ENCODE data around the gene IGSF22. TPM values are rescaled to one million over a fixed set of nuclear protein-coding genes. Genes with fewer than 3 reads are reported as not detected.

The IGSF22 gene
- total RNA-seq, 1 donor from 2014 or later: 4.1 TPM

DNA sequence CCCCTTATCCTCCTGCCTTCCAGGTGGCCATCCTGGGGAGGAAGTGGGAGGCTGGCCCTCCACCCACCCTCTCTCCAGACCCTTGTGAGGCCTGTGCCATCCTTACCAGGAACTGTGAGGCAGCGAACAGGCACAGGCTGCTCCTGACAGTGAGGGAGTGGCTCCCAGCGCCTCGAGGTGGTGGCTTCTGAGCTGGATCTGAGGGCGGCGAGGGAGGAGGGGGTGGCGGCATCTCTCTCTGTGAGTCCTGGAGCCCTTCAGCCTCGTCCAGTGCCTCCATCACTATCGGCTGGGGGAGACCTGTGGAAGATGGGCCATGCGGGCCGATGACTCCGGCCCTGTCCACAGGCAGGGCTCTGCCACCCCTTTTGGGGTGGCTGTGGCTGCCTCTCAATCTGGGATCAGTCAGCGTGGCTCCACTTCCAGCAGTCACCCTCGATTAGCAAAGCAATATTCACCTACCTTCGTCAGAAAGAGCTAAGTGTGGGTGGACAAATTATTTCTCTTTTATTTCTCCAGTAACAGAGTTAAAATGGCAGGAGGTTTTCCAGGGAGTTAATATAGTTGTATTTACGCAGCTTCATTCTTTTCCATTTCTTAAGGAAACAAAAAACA, 18.0 kb upstream of the IGSF22 start:
- no peak for DNase-seq (ENCODE audit: low spot score)

GRCh38 chr11:18743365-18743764, 17.4 kb upstream of the IGSF22 start:
- no peak for DNase-seq (ENCODE audit: low spot score)

DNA sequence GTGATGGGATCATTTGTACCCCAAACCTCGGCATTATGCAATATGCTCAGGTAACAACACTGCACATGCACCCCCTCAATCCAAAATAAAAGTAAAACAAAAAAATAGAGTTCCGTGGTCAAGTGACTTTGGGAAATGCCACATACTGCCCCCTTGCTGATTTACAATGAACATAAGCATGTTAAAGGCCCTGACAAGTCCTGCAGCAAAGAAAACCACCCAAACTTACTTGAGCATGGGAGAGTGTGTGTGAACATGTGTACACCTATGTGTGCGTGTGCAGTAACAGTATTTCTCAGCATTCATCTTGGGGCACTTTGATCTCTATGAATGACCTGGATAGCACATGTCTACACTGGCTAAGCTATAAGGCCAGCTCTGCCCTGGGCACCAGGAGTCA, 15.8 kb upstream of the IGSF22 start:
- DNase-seq (ENCODE audit: low spot score): no peak

DNA sequence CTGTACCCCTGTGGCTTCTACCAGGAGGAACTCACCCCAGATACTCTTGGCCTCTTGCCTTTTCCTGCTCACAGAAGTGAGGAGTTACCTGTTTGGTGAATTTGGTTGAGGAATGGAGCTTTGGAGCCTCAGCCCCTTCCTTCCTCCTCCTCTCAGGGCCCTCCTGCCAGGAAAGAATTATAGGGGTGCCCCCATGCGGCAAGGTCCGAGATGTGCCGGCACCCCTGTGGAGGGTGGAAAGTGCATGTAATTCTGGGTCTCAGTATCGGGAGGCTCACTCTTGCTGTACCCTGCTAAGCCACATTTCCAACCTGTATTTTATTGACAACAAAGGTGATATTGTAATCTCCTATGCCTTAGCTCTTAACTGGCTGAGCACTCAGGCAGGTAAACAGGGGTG, 13.7 kb upstream of the IGSF22 start:
- no peak for DNase-seq (ENCODE audit: low spot score)

GRCh38 chr11:18737642-18738041, 11.7 kb upstream of the IGSF22 start:
- no peak for DNase-seq (ENCODE audit: low spot score)

DNA sequence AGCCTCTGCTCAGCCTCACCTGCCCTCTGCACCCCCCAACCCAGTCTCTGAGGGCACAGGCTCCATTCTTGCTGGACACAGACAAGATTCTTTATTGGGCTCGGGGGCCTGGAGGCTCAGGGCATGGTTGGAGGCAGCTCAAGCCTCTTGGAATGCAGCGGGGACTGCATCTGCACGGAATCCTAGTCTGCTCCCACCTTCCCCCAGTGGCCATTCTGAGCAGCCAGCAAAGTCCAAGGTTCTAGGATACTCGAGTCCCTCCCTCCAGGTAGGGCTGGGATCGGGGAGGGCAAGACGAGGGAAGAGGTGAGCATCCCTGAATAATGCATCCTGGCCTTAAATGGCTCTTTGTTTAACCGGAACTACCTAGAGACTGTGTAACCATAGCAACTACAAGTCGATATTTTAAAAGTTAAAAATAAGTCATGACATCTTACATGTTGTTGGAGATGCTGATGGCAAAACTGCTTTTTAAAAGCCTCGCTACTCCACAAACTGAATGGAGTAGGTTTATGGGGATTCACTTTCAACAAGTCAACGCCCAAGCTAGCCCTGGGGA, 10.7 kb upstream of the IGSF22 start:
- no peak for DNase-seq (ENCODE audit: low spot score)

DNA sequence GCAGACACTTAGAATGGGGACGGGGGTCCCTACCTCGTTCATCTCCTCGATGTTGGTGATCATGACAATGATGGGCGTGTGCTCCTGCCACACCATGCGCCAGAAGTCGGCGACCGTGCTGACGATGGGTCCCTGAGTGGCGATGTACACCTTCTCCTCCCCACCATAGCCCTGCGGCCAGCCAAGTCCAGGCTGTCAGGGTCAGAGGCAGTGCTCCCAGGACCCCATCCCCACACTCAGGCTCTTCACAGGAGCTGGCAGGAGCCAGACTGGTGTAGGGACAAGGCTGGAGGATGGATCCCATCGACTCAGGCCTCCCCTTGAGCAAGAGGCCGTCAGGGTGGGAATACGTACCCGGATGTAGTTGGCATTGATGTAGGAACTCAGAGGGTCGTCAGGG, 7.2 kb upstream of the IGSF22 start:
- no peak for DNase-seq (ENCODE audit: low spot score)

DNA sequence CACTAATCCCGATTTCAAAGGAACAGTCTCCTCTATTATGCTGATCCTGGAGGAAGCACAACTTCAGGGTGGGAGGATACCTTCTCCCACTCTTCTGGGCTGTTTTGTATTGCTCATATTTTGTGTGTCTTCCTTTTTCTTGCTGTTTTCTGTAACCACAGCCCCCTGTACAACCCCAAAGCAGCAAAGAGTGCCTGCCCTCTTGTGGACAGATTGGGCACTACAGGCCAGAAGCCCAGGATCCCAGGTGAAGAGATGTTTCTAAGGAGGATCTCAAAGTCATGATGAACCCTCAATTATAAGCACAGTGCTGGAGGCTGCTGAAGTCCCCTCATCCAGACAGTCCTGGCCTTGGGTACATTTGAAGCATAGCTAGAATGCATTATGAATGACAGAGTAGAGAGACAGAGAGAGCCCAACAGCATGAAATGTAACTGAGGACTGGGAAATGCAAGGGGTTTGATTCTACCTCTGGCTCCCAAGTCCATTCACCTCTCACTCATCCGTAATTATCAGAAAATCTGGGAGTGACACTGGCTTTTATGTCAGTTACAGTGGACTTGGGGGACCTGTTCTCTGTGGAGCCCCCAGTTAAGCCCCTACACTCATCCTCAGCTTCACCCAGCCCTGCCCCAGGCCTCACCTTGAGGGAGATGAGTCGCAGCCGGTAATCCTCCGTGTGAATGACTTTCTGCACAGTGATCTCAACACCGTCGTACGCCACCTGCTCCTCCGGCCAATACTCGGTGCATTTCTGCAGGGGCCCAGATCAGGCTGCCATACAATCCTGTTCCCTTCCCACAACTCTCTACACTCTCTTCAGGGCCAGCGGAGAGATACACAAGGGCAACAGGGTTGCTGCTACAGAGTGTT, 6.2 kb upstream of the IGSF22 start:
- DNase-seq (ENCODE audit: low spot score): peak; percentile 59

DNA sequence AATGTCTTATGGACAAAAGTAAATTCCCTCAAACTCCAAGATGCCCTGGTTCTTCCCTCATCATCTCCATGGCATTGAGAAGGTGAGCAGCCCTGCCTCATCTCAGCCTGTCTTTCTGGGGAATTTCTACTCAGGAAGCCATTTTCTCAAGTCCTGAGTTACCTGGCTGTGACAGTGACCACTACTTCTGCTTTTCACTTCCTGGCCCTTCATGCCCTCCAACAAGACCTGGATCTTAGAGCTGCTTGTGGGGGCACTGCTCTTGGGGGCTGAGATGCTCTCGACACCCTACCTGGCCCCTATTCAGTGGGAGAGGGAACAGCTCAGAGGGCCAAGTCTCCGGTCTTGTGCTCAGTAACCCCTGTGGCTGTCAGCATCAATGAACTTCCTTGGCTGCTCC, 5.5 kb upstream of the IGSF22 start:
- no peak for DNase-seq (ENCODE audit: low spot score)

DNA sequence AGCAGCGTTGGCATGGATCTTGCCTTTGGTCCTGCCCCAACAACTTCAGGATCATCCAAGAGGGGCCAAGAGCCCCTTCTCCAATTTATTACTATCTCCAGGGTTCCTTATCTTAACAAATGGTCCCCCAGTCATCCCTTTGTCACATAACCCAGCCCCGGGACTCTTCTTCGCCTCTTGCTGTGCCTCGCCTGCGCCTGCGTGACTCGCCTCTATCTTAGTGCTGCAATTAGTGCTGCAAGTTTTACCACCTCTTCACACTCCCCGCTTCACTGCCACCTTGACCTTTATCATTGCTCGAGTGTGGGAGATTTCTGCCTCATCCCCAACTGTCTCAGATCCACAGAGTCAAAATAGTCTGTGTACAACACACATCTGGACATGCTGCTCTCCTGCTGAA, 4.0 kb upstream of the IGSF22 start:
- DNase-seq (ENCODE audit: low spot score): no peak

- DNase-seq (ENCODE audit: low spot score): no peak
These were observed 3.4 kb upstream of the IGSF22 start for GRCh38 chr11:18729426-18729825.

- DNase-seq (ENCODE audit: low spot score): no peak
These were observed 2.7 kb upstream of the IGSF22 start for GRCh38 chr11:18728658-18729057.

DNA sequence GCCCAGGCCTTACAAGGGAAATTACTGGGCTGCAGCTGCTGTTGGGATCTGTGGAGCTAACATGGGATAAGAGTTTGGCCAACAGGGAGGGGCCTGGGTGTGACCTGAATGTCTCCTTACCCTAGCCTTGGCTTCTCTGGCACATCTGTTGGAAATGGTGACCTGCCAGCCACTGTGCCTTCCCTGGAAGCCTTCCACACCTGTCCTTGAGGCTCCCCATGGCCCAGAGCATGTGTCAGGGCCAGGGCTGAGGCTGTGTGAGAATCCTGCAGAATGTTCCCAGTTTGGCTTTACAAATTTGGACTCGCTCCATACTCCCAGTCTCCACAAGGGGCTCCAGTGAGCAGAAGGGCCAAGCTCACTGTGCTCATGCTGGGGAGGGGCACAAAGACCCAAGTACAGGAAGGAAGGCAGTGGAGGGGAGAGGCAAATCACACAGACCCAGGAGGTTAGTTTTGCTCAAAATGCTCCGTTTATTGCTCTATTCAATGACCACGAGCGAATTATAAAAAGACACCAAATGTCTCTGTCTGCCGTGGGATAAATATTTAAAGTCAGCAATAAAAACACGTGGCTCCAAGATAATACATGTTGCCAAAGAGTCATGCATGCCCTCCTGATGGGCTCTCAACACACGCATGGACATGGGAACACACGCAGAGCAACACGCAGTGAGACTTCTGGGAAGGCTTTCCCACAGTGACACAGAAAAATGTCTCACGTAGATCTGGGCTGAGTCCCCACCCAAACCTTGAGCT, 1.7 kb upstream of the IGSF22 start:
- DNase-seq (ENCODE audit: low spot score): no peak

DNA sequence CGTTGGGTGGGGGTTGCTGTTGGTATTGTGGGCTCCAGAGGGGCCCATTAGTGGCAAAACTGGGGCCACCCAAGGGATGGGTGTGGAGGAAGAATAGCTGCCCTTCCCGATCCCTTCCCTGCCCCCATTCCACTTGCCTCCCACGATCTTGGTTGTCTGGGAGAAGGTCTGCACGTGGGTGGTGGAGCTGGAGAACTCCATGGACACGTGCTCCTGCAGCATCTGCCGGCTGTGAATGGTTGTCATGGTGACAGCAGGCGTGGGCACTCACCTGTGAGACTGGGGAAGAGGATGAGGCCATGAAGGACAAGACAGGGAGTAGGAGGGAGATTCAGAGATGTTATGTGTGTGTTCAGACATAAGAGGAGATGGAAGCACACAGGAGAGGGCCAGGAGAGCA, 2.0 kb downstream of the IGSF22 start:
- DNase-seq (ENCODE audit: low spot score): no peak

GRCh38 chr11:18722293-18722637, 3.7 kb downstream of the IGSF22 start:
- DNase-seq (ENCODE audit: low spot score): no peak

DNA sequence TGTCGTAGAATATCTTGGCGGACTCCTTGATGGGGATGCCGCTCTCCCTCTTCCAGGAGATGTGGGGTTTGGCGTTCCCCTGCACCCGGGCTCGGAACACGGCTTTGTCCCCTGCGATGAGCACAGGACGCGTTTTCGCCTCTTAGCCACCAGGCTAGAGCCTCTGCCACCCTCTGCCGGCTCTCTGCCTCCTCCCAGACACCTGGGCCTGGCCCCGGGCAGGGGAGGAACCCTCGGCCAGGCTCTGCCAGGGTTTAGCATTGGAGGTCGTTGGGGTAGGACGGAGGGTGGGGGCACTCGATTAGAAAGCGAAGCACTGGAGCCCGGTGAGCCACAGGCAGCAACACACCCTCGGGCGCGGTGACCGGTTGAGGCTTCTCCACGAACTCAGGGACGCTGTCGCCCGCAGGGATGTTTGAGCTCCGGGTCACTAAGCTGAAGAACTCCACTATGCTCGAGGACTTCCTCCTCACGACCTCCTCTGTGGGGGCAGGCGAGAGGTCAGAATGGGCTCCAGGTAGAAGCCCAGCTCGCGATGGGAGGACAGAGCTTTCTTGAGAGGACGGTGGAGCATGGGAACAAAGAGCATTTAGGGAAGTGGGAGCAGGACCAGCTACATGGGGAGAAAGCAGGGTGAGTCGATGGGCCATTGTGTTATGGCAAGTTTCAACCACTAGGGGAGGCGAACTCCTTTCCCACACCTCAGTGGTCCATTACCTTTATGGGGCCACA, 4.3 kb downstream of the IGSF22 start:
- DNase-seq (ENCODE audit: low spot score): no peak

GRCh38 chr11:18720808-18721560, 5.0 kb downstream of the IGSF22 start:
- DNase-seq (ENCODE audit: low spot score): peak; percentile 85

DNA sequence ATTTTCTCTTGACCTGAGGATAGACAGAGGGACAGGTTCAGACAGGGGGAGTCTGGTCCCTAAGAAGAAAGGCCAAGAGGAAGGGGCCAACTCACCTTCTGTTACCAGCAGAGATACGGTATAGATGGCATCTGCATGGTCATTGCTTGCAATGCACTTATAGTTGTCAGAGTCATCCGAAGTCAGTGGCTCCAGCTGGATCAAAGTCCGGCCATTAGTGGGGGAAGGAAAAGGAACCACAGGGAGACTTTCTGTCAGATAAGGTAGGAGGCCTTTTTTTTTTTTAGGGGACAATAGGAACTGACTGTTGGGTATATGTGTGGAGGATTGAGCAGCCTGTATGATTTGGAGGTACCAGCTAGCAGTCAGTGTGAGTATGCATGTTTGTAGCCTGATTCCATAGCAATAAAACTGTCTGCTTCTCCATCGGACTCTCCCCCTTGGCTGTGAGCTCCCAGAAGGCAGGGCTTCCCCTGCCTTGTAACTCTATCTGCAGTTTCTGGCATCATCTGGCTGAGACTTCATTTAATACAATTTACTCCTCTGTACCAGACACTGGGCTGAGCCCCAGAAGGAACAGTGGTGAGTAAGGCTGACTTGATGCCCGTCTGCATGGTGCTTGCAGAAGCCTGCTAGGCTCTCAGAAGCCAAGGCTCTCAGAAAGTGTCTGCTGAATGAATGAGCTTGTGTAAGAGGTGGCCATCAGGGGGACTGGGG, 5.7 kb downstream of the IGSF22 start:
- no peak for DNase-seq (ENCODE audit: low spot score)

- no peak for DNase-seq (ENCODE audit: low spot score)
These were observed 10.5 kb downstream of the IGSF22 start for GRCh38 chr11:18715476-18715875.

- no peak for DNase-seq (ENCODE audit: low spot score)
These were observed 11.6 kb downstream of the IGSF22 start for GRCh38 chr11:18714443-18714780.

Measured in ureter (tissue), 1 donor.